Esophagus squamous epithelium (tissue), 4 donors: ENCODE data around the gene WNT9A.
A peak's percentile ranks its signal among the peaks of the same experiment; 100 is the strongest.

Experiments
- CTCF ChIP-seq, 6 experiments: fragments of 450-650 bp in 4 of 6; fragments of 200-600 bp in 2 of 6; sonication (generic) in 2 of 6; IDR thresholded peaks; one replicate each; pipeline ENCODE4 v1.5.1; 2016 to 2019; ENCODE audit warnings: antibody characterized with exemption in 6 of 6, mild to moderate bottlenecking in 4 of 6, moderate library complexity in 4 of 6
- POLR2A ChIP-seq, 4 donors: fragments of 450-650 bp; IDR thresholded peaks; one replicate each; pipeline ENCODE4 v1.6.1; 2017; ENCODE audit warnings: antibody characterized with exemption in 4 of 4, mild to moderate bottlenecking in 4 of 4, moderate library complexity in 3 of 4

DNA sequence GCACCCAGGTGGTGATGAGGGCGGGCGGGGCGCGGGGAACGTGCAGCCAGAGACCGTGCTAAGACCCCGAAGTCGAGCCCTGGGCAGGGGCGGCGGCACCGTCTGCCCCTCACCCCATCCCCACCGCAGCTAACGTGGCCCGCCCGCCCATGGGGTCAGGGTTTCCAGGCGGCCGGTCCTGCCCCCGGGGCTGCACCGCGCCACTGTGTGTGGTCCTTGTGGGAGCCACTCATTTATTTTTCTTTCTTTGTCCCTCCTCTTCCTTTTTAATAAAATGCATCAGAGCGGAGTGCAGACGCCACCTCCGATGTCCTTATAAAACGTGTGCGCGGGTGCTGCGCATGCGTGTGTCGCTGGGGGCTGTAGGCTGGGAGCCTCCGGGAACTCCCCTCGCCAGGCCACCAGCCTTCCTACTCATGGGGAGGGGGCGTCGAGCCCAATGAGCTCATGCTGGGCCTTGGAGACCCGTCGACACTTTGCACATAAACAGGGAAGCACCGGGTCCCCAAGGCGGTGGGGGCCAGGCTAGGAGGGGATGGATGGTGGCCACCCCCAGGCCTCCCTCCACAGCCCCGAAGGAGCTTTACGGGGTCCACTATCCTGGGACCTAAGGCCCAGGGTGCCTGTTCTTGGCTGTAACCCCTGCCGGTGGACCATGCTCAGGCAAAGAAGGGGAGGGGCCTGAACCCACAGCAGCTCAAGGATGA, 59.9 kb downstream of the WNT9A start:
- TF ChIP-seq CTCF (IDR thresholded peaks at IDR 0.05) (no peak), POLR2A (IDR thresholded peaks at IDR 0.05) (peak in 1 of 4 donors; percentile 41)
